Ovary (tissue), 3 donors: Measurements from ENCODE around the gene RFC4.

Experiments used
- POLR2A ChIP-seq: fragments of 450-650 bp; IDR thresholded peaks from one replicate; pipeline ENCODE4 v1.6.1; 2017; ENCODE audit warnings: antibody characterized with exemption, mild to moderate bottlenecking, moderate library complexity
- TF ChIP-seq, protein P1 (sequence below), 3 donors: fragments of 450-650 bp in 2 of 3; fragments of 200-600 bp in 1 of 3; IDR thresholded peaks; one replicate each; pipeline versions ENCODE4 v1.5.1 to v1.8.0; 2016 to 2022; ENCODE audit warnings: antibody characterized with exemption in 3 of 3, mild to moderate bottlenecking in 1 of 3
- donor health status: DM: no; HTN: no; CAD: no.

DNA sequence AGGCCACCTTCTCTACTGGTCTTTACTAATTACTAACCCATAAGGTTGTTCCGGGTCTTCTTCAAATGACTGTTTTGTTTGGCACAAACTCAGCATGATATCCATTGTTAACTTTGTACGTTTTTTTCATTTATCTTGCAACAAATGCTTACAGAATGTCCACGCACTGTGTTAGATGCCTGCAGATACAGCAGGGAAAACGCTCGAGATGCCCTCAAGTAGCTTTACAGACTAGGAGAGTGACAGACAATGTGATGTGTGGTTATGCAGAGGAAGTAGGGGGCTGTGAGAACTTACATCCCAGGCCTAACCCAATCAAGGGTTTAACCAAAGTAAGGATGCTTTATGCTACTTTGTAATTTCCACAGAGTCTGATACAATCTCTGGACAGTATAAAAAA lies 949 bp upstream of the RFC4 start:
- no peak for TF ChIP-seq POLR2A
- TF ChIP-seq, protein P1, sequence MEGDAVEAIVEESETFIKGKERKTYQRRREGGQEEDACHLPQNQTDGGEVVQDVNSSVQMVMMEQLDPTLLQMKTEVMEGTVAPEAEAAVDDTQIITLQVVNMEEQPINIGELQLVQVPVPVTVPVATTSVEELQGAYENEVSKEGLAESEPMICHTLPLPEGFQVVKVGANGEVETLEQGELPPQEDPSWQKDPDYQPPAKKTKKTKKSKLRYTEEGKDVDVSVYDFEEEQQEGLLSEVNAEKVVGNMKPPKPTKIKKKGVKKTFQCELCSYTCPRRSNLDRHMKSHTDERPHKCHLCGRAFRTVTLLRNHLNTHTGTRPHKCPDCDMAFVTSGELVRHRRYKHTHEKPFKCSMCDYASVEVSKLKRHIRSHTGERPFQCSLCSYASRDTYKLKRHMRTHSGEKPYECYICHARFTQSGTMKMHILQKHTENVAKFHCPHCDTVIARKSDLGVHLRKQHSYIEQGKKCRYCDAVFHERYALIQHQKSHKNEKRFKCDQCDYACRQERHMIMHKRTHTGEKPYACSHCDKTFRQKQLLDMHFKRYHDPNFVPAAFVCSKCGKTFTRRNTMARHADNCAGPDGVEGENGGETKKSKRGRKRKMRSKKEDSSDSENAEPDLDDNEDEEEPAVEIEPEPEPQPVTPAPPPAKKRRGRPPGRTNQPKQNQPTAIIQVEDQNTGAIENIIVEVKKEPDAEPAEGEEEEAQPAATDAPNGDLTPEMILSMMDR (IDR thresholded peaks at IDR 0.05) = no peak
